ENCODE data around the gene INPP5A. TPM values are rescaled to one million over a fixed set of nuclear protein-coding genes. Genes with fewer than 3 reads are reported as not detected.
A peak's percentile ranks its signal among the peaks of the same experiment; 100 is the strongest.

The INPP5A gene
- total and polyA plus RNA-seq, 11 donors: 38.6 to 179 (median 102) TPM

GRCh38 chr10:132538031-132538789 lies 623 bp downstream of the INPP5A start:
- Histone ChIP-seq H3K27me3 (no peaks in the 10 kb centered on the region), H3K36me3 (no peaks in the 10 kb centered on the region), H3K4me1 (peaks cover 0 to 64% (median 53%) of the 10 kb centered on the region in 12 donors), H3K4me3 (peak overlapping the region; percentile 44 to 98 (median 77)), H3K27ac (peak overlapping the region; percentile 56 to 94 (median 88)), H3K9me3 (no peaks in the 10 kb centered on the region)
- intact Hi-C loops (cut with DNase I): loop anchor here in 9 of 10 donors (2.0 to 5.0 kb wide), 7 partner anchors 39 to 101 kb away; no protein-coding TSS in a partner anchor
- no peak for TF ChIP-seq POLR2A (IDR thresholded peaks at IDR 0.05)
- TF ChIP-seq CTCF (IDR thresholded peaks at IDR 0.05): no peak
- DNase-seq (peak in 4 of 5 donors; percentile 33 to 65 (median 36)), ATAC-seq (no peak)
- 4 to 5% (median 5%) methylated on average over 28 to 42 of the region's 42 CpGs for WGBS, 4 donors

- peak in 4 of 5 donors; percentile 21 to 67 (median 30) for DNase-seq
- intact Hi-C loops (cut with DNase I): loop anchor here in 9 of 10 donors (2.0 to 5.0 kb wide), 7 partner anchors 38 to 100 kb away; no protein-coding TSS in a partner anchor
- H3K4me1 ChIP-seq: peaks cover 0 to 68% (median 54%) of the 10 kb centered on the region in 12 donors
- no peaks in the 10 kb centered on the region for H3K27me3 ChIP-seq
- H3K4me3 ChIP-seq: peak overlapping the region; percentile 44 to 98 (median 77)
- no peaks in the 10 kb centered on the region for H3K36me3 ChIP-seq
- H3K9me3 ChIP-seq: no peaks in the 10 kb centered on the region
- ATAC-seq: no peak
- peak overlapping the region; percentile 56 to 94 (median 88) for H3K27ac ChIP-seq
- no peak for TF ChIP-seq CTCF (IDR thresholded peaks at IDR 0.05)
- TF ChIP-seq POLR2A (IDR thresholded peaks at IDR 0.05): no peak
- WGBS, 4 donors: 20 to 36% (median 28%) methylated on average over 2 of the region's 2 CpGs
Measured at GRCh38 chr10:132538790-132539421, 1.3 kb downstream of the INPP5A start.

GRCh38 chr10:132539431-132539839 lies 1.8 kb downstream of the INPP5A start:
- Histone ChIP-seq H3K27ac (peak overlapping the region; percentile 56 to 94 (median 88)), H3K36me3 (no peaks in the 10 kb centered on the region), H3K4me3 (peak overlapping the region in 11 of 12 donors; percentile 68 to 98 (median 77)), H3K9me3 (no peaks in the 10 kb centered on the region), H3K27me3 (no peaks in the 10 kb centered on the region), H3K4me1 (peaks cover 0 to 73% (median 59%) of the 10 kb centered on the region in 12 donors)
- 23 to 37% (median 28%) methylated on average over 11 of the region's 11 CpGs for WGBS, 4 donors
- ATAC-seq: peak in 2 of 4 donors; percentile 1 to 4
- TF ChIP-seq CTCF (IDR thresholded peaks at IDR 0.05): no peak
- no peak for TF ChIP-seq POLR2A (IDR thresholded peaks at IDR 0.05)
- peak; percentile 42 to 62 (median 56) for DNase-seq
- intact Hi-C loops (cut with DNase I): loop anchor here in 9 of 10 donors (2.0 to 5.0 kb wide), 7 partner anchors 38 to 99 kb away; no protein-coding TSS in a partner anchor

- intact Hi-C loops (cut with DNase I): loop anchor here in 9 of 10 donors (2.0 to 5.0 kb wide), 8 partner anchors 37 to 99 kb away; no protein-coding TSS in a partner anchor
Measured at GRCh38 chr10:132539894-132540293, 2.3 kb downstream of the INPP5A start.

More at GRCh38 chr10:132539894-132540293, 2.3 kb downstream of the INPP5A start:
- Histone ChIP-seq H3K4me3 (peak overlapping the region in 10 of 12 donors; percentile 7 to 98 (median 77)), H3K27me3 (no peaks in the 10 kb centered on the region), H3K27ac (peak overlapping the region in 10 of 12 donors; percentile 76 to 94 (median 88)), H3K9me3 (no peaks in the 10 kb centered on the region), H3K4me1 (peaks cover 0 to 78% (median 64%) of the 10 kb centered on the region in 12 donors), H3K36me3 (no peaks in the 10 kb centered on the region)
- ATAC-seq: no peak
- WGBS, 4 donors: 7 to 16% (median 13%) methylated on average over 5 of the region's 5 CpGs
- DNase-seq: peak in 1 of 5 donors; percentile 13
- no peak for TF ChIP-seq POLR2A (IDR thresholded peaks at IDR 0.05)
- TF ChIP-seq CTCF (IDR thresholded peaks at IDR 0.05): no peak
